HUES64 (cell line): ENCODE results near the gene MYLK2. TPM values are rescaled to one million over a fixed set of nuclear protein-coding genes. Genes with fewer than 3 reads are reported as not detected.

Experiments used
- H3K27ac ChIP-seq: 2 replicates; pipeline ENCODE4 v1.7.0; 2013; ENCODE audit warnings: low read depth, low read length, inconsistent platforms
- H3K27me3 ChIP-seq: 2 replicates; pipeline ENCODE4 v1.6.1; 2013; ENCODE audit warnings: mild to moderate bottlenecking, low read length; ENCODE audit not compliant: insufficient read depth
- H3K36me3 ChIP-seq: 2 replicates; pipeline ENCODE4 v1.6.1; 2013; ENCODE audit warnings: mild to moderate bottlenecking, low read length; ENCODE audit not compliant: insufficient read depth
- H3K4me1 ChIP-seq: 2 replicates; pipeline ENCODE4 v1.6.1; 2013; ENCODE audit warnings: mild to moderate bottlenecking, low read length, moderate library complexity; ENCODE audit not compliant: insufficient read depth
- H3K4me3 ChIP-seq: 2 replicates; pipeline ENCODE4 v1.5.1; 2013; ENCODE audit warnings: mild to moderate bottlenecking, low read length, moderate library complexity
- H3K9ac ChIP-seq: 2 replicates; pipeline ENCODE4 v1.6.1; 2013; ENCODE audit warnings: mild to moderate bottlenecking, low read depth, low read length
- H3K9me3 ChIP-seq: 2 replicates; pipeline ENCODE4 v1.6.1; 2013; ENCODE audit warnings: low read depth, low read length; ENCODE audit not compliant: insufficient read depth
- whole genome bisulfite sequencing: fragments of 150-250, 120-280 bp; methylation state at CpG from one replicate; pipeline ENCODE4 v1.1.7; 2013; ENCODE audit warnings: missing lambda C conversion rate; 5-methylcytosine and 5-hydroxymethylcytosine counted together
- polyA plus RNA-seq, 2 experiments: library from polyadenylated mRNA; stranded (reverse); fragments of 50-300 nt; gene quantifications; one replicate each; pipeline ENCODE4 v1.2.3, GENCODE V29; 2013

The MYLK2 gene
- 0.60 TPM for polyA plus RNA-seq (2013, experiment 1 of 2)
- polyA plus RNA-seq (2013, experiment 2 of 2), result 0.19 TPM

GRCh38 chr20:31819083-31819784 lies at the start of gene MYLK2:
Gene MYLK2, plus strand, starts transcription at chr20:31819356. Its CDS starts 225 bp downstream, at chr20:31819581.
- Histone ChIP-seq H3K27me3 (no peaks in the 10 kb centered on the region), H3K4me1 (peaks cover 7% of the 10 kb centered on the region; the same call in 1 of the 2 replicates), H3K9me3 (no peaks in the 10 kb centered on the region), H3K9ac (no peak within 1 kb of the TSS), H3K27ac (no peak within 1 kb of the TSS), H3K36me3 (no peaks in the 10 kb centered on the region), H3K4me3 (no peak within 1 kb of the TSS)
- WGBS, result 84% methylated on average over 16 of the region's 16 CpGs

- 97% methylated on average over 5 of the region's 5 CpGs for WGBS
- Histone ChIP-seq H3K9ac (no peak overlapping the region), H3K4me3 (no peak overlapping the region), H3K36me3 (peaks cover 91% of the 10 kb centered on the region), H3K27me3 (no peaks in the 10 kb centered on the region), H3K4me1 (no peaks in the 10 kb centered on the region), H3K27ac (no peak overlapping the region), H3K9me3 (no peaks in the 10 kb centered on the region)
Observed at GRCh38 chr20:31769681-31770080, 49.5 kb upstream of the MYLK2 start.

GRCh38 chr20:31770243-31770642 lies 48.9 kb upstream of the MYLK2 start:
- Histone ChIP-seq H3K27ac (no peak overlapping the region), H3K27me3 (no peaks in the 10 kb centered on the region), H3K36me3 (peaks cover 89% of the 10 kb centered on the region), H3K4me1 (no peaks in the 10 kb centered on the region), H3K4me3 (no peak overlapping the region), H3K9me3 (no peaks in the 10 kb centered on the region), H3K9ac (no peak overlapping the region)
- WGBS, result 91% methylated on average over 1 of the region's 1 CpG

- Histone ChIP-seq H3K27ac (no peak overlapping the region), H3K4me3 (no peak overlapping the region), H3K9me3 (no peaks in the 10 kb centered on the region), H3K27me3 (no peaks in the 10 kb centered on the region), H3K9ac (no peak overlapping the region), H3K36me3 (peaks cover 94% of the 10 kb centered on the region), H3K4me1 (no peaks in the 10 kb centered on the region)
- WGBS, result 94% methylated on average over 1 of the region's 1 CpG
Observed at GRCh38 chr20:31774408-31774807, 44.7 kb upstream of the MYLK2 start.

GRCh38 chr20:31780839-31781238 lies 38.3 kb upstream of the MYLK2 start:
- Histone ChIP-seq H3K4me1 (peaks cover 11% of the 10 kb centered on the region; the same call in 1 of the 2 replicates), H3K27ac (no peak overlapping the region), H3K9ac (no peak overlapping the region), H3K36me3 (peaks cover 96% of the 10 kb centered on the region), H3K27me3 (no peaks in the 10 kb centered on the region), H3K9me3 (no peaks in the 10 kb centered on the region), H3K4me3 (no peak overlapping the region)
- 100% methylated on average over 2 of the region's 2 CpGs for WGBS

- Histone ChIP-seq H3K4me1 (peaks cover 11% of the 10 kb centered on the region; the same call in 1 of the 2 replicates), H3K36me3 (peaks cover 98% of the 10 kb centered on the region), H3K9ac (no peak overlapping the region), H3K9me3 (no peaks in the 10 kb centered on the region), H3K4me3 (no peak overlapping the region), H3K27ac (no peak overlapping the region), H3K27me3 (no peaks in the 10 kb centered on the region)
- 96% methylated on average over 4 of the region's 4 CpGs for WGBS
Observed at GRCh38 chr20:31781945-31782344, 37.2 kb upstream of the MYLK2 start.

- Histone ChIP-seq H3K9ac (no peak overlapping the region), H3K36me3 (peaks cover 96% of the 10 kb centered on the region), H3K9me3 (no peaks in the 10 kb centered on the region), H3K27ac (peak overlapping the region; percentile 19; the same call in 1 of the 2 replicates), H3K4me1 (peaks cover 11% of the 10 kb centered on the region; the same call in 1 of the 2 replicates), H3K27me3 (no peaks in the 10 kb centered on the region), H3K4me3 (no peak overlapping the region)
- 89% methylated on average over 7 of the region's 7 CpGs for WGBS
Observed at GRCh38 chr20:31784354-31785044, 34.7 kb upstream of the MYLK2 start.

- peaks cover 11% of the 10 kb centered on the region; the same call in 1 of the 2 replicates for H3K4me1 ChIP-seq
- H3K36me3 ChIP-seq, result peaks cover 96% of the 10 kb centered on the region
- H3K27ac ChIP-seq, result no peak overlapping the region; the same call in 1 of the 2 replicates
- no peak overlapping the region for H3K9ac ChIP-seq
- no peaks in the 10 kb centered on the region for H3K9me3 ChIP-seq
- 92% methylated on average over 3 of the region's 3 CpGs for WGBS
- no peaks in the 10 kb centered on the region for H3K27me3 ChIP-seq
- no peak overlapping the region for H3K4me3 ChIP-seq
Observed at GRCh38 chr20:31785089-31785488, 34.1 kb upstream of the MYLK2 start.

GRCh38 chr20:31788578-31788977 lies 30.6 kb upstream of the MYLK2 start:
- Histone ChIP-seq H3K27me3 (no peaks in the 10 kb centered on the region), H3K4me1 (peaks cover 11% of the 10 kb centered on the region; the same call in 1 of the 2 replicates), H3K9ac (no peak overlapping the region), H3K27ac (no peak overlapping the region), H3K9me3 (no peaks in the 10 kb centered on the region), H3K4me3 (no peak overlapping the region), H3K36me3 (peaks cover 95% of the 10 kb centered on the region)
- WGBS, result 71% methylated on average over 3 of the region's 3 CpGs

- no peaks in the 10 kb centered on the region for H3K4me1 ChIP-seq
- H3K36me3 ChIP-seq, result peaks cover 93% of the 10 kb centered on the region
- 90% methylated on average over 3 of the region's 3 CpGs for WGBS
- no peak overlapping the region for H3K27ac ChIP-seq
- H3K27me3 ChIP-seq, result no peaks in the 10 kb centered on the region
- H3K9ac ChIP-seq, result no peak overlapping the region
- H3K9me3 ChIP-seq, result no peaks in the 10 kb centered on the region
- no peak overlapping the region for H3K4me3 ChIP-seq
Observed at GRCh38 chr20:31790401-31790800, 28.8 kb upstream of the MYLK2 start.

GRCh38 chr20:31797364-31797763 lies 21.8 kb upstream of the MYLK2 start:
- Histone ChIP-seq H3K9me3 (no peaks in the 10 kb centered on the region), H3K27me3 (no peaks in the 10 kb centered on the region), H3K4me3 (no peak overlapping the region), H3K9ac (no peak overlapping the region), H3K27ac (no peak overlapping the region), H3K36me3 (peaks cover 98% of the 10 kb centered on the region), H3K4me1 (no peaks in the 10 kb centered on the region)
- WGBS, result 94% methylated on average over 3 of the region's 3 CpGs
